ENCODE data around the gene TRNP1.

The TRNP1 gene

DNA sequence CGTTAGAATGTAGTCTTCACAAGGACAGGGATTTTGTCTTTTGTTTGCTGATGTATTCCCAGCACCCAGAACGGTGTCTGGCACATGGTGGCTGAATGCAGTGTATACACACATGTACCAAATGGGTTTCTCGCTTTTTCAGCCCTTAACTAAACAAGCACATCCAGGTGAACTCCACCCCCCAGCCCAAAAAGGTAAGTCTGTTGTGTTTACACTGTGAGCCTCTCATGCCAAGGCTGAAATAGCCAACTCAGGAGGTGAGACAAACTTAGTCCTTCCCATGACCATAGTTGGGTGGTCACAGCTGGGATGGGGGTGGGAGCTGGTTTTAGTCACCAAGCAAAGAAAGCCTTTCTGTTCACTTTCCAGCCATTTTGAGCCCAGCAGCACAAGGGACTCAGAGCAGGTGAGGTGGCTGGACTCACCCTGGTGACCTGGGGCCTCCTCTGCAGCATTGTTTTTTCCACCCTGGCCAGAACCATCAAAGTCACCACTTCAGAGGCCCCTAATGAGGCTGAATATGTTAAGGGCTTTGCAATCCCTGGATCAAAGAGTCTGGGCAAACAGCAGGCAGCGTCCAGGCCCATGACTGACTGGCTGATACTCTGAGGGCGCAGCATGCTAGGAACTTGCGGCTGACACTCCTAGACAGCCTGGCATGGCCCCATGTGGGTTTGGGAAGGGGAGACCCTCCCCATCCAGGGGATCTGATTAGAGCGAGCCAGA lies 10.4 kb downstream of the TRNP1 start:
- no peak for DNase-seq

DNA sequence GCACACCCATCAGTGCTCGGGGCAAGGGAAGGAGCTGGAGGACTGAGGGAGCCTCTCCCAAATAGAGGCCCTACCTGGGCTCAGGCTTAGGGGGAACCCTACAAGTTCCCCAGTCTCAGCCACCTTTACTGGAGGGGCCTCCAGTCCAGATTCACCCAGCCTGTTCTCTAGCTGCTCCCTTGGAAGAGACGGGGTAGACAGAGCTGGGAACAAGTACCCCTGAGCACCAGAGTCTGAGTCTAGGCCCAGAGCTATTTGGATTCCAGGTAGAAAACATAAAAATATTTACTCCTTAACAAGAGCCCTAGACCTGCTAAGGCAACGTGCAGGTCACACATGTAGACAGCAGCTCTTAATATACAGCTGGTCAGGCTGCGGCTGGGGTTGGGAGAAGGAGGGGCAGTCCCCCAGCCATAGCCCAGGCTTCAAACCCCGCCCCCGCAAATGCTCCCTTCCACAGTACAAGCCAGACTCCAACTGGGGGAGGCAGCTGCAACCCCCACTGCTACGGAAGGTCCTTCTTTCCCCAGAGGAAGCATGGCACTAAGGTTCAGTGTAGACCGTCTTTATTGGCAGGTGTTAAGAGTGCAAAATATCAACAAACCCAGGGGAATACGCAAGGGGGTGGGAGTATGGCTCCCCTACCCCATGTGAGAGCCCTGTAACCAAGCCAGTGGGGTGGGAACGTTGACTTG lies 11.1 kb downstream of the TRNP1 start:
- DNase-seq = peak; percentile 70

DNA sequence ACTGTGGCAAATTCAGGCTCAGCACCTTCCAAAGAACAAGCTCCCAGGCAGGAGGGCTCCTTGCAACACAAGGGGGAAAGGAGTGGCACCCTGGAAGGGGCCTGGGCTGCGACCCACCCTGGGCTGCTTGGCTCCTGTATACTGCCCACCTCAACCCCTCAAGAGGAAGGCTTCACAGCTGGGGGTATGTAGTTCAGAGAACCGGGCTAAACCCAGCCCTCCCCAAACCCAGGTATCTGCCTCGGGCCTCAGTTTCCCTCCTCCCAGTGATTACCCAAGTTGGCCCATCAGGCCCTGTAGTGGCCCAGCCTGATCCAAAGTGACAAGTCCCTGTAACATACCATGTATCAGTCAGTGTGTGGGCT lies 11.7 kb downstream of the TRNP1 start:
- no peak for DNase-seq

DNA sequence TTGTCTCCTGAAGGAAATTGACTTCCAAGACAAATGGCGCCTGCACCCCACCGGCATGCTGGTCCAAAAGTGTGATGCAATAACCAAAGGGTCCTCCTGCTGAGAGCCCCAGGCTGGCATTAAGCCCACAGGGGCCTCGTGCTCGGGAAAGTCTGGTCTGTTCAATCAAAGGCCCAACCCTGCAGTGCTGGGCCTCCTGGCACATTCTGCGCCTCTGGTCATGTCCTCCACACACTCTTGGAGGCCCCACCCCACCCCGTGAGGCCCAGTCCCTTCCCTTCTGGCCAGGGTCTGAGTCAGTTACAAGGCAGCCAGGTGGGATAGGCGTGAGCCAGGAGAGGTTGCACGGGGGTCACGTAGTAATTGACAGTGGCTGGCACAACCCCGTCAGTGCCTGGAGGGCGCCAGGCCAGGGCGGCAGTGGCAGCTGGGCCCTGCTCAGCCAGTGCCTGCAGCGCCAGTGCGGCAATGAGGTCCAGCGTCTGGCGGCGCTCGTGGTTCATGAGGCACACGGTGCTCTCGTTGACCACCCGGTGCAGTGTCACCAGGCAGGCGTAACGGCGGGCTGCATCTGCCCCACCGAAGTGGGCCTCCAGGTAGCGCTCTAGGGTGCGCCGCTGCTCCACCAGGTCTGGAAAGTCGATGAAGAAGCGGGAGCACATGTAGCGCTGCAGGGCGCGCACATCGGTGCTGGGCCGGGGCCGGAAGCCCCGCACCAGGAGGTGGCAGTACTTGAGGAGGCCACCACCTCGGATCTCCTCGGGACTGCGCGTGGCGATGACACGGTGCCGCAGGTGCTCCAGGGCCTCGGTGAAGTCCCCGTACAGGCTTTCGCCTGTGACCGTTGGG lies 12.4 kb downstream of the TRNP1 start:
- DNase-seq = no peak

DNA sequence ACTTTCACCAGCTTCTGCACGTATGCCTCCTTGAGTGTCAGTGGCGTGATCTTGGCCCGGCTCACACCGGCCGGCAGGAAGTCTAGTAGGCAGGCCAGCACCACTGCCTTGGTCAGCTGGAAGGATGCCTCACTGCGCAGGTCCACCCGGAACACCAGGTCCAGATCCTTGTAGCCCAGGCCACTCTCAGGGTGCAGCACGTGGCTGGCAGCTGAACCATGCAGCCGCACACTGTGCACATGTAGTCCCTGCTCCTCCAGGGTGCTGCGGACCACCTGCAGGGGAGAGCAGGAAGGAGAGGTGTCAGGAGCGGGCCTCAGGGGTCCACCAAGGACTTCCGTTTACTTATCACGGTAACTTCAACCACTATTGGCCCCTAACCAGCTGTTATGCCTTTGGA lies 13.2 kb downstream of the TRNP1 start:
- DNase-seq = no peak

DNA sequence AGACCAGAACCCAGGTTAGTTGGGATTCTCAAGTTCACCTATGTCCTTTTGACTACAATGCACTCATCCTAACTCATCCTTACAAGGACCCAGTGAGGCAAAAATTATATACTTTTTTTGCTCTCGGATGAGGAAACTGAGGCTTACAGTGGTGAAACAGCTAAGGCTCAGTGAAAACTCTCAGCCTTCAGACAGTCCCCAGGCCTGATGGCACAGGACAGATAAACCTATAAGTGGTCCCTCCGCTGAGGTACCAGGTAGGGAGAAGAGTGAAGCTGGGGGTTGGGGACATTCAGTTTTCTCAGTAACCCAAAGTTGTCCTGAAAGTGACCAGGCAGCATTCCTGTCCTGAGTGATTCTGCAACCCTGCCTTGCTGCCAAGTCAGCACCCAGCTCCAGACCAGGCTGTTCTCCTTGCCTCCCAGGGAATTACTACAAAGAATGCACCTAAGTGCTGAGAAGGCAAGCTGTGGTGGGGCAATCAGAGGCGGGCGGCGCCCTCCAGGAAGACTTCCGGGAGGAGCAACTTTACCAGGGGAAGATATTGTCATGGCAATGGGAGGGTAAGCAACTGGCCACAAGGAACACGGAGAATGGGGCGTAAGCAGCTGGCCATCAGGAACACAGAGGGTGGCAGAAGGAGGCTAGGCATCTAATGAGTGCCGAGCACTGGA lies 14.6 kb downstream of the TRNP1 start:
- DNase-seq = no peak

DNA sequence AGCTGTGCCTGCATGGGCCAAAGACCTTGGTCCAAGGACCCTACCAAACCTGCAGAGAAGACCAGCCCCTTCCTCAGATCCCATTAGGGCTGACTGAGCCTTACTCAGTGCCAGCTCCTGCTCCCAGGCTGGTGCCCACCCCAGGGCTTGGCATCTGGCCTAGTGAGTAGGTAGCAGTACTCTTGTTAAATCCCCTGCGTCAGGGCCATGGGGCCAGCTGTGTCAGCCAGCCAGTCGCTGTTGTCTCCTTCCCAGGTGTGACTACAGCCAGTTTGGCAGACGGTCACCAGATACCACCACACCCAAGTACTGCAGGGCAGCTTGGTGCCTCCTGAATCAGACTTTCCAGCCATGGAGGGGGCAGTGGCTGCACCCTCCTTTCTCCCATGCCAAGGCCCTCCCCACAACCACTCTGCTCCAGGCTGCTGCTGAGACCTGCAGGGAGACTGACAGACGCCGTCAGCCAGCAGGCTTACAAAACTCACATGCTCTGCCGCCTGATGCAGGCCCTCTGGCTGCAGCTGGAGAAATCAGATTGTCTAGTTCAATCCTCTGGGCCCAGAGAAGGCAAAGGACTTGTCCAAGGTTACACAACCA lies 16.2 kb downstream of the TRNP1 start:
- DNase-seq = no peak

DNA sequence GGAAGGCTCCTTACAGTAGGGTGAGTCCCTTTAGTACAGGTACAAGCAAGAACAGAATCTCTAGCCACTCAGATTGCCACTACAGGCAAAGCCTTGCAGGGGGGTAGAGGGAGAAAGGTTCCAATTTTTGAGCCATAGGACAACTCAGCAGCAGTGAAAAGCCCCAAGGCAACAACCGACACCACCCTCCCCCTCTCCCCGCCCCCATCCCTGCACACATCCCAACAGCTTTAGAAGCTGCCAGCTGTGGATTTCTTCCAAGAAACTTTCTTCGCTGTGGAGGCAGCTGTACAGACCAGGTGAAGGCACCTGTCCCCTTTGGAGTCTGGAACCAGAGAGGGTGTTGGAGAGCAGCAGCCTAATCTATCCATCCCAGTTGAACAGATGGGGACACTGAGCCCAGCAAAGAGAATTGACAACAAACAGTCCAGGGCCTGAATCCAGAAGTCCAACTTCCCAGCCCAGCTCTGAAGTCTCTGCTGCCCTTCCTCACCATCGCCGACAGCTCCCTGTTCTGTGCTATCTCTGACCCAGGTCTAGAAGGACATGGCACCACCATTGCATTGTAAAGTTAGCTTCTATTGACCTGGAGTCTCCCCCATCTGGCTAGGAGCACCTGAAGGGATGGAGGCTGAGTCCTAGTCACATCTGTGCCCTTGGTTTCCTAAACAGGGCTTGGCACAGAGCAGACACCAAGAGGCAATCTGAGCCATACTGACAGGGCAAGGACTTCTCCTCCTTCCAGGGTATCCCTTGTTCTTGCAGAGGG lies 16.9 kb downstream of the TRNP1 start:
- no peak for DNase-seq

DNA sequence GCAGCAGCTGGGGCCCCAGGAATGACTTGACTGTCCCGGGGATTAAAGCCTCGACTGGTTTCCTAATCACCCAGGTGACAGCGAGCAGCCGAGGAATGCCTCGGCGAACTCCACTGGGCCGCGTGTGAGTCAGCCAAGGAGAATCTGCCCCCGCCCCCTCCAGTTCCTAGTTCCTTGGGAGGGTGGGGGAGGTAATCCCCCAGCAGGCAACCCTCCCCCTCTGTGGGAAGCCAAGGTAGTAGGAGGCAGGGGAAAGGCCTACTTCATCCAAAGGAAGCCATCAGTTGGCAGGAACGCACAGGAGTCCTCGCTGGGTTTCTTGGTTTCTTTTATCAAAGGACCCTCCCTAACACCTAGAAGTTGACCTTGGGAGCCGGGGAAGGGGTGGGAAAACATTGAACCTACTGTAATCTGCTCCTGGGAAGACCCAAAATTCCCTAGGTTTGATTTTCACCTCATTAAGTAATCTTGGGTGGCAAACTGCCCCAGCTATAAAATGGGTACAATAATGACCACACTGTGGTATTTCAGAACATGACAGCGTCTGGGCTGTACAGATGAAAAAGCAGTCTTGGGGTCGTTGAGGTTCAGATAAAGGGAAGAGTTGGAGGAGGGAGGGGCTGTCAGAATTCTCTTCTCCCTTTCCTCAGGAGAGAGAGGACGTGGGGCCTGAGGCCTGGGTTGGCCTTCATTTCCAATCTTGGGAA lies 17.7 kb downstream of the TRNP1 start:
- DNase-seq = no peak

DNA sequence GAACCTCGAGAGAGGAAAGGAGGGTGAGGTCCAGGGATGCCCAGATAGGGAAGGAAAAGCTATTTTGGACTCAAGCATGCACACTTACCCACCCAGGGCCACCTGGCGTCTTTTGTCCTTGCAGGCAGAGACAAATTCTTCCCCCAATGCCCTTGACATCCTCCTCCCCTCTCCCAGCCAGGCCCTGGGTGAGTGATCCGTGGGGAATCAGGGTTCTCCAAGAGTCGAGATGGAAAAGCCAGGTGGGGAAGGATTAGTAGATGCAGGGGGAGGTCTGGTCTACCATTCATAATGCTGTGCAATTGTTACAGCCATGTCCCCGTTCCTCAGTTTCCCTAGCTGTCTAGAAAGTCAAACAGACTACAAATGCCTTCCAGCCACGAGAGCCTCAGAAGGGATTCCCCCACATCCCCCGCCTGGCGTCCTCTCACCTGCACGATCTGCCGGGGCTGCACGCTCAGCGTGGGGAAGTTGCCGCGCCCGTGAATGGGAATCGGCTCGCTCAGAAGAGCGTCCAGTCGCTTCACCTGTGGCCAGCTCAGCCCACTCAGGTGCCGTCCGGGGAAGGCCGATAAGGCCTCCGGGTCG lies 18.6 kb downstream of the TRNP1 start:
- DNase-seq = no peak

DNA sequence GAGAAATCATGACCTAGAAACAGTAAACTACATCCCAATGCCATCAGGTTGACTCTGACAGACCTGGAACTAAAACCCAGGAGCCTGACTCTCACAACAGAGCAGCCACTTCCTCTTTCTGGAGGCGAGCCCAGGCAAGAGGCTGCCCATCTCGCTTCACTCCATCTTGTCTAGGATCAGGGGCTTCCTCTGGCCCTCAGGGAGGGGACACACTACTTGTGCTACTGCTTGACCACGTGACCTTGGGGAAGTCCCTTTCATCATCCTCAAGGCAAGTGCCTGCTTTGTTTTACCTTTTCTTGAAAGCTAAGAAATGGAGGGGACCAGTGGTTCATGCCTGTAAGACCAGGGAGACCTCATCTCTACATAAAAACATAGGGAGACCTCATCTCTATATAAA lies 21.8 kb downstream of the TRNP1 start:
- no peak for DNase-seq

DNA sequence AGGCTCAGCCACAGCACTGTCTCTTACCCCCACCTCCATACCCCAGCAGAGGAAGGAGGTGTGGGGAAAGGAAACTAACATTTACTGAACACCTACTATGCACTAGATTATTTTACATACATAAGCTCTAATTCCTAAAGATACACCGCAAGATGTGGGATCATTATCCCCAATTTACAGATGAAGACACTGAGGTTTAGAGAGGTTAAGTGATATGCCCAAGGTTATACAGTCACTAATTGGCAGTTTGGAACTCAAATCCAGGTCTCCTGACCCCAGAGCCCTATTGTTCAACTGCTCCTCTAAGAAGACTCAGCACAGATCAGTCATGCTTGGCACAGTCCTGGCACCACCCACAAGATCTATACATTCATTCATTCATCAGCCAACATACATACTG lies 22.9 kb downstream of the TRNP1 start:
- no peak for DNase-seq

DNA sequence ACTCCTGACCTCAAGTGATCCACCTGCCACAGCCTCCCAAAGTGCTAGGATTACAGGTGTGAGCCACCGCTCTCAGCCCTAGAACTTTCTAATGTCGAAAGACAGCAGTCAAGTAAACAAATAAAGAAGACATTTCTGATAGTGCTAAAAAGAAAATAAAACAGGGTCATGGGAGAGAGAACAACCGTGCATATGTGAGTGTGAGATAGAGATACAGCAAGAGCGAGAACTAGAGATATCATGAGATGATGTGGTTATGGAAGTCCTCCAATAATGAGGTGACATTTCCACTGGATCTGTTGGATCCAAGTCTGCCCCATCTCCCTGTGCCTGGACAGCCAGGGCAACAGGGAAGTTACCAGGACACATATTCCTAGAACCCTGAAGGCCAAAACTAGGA lies 23.7 kb downstream of the TRNP1 start:
- DNase-seq = no peak

DNA sequence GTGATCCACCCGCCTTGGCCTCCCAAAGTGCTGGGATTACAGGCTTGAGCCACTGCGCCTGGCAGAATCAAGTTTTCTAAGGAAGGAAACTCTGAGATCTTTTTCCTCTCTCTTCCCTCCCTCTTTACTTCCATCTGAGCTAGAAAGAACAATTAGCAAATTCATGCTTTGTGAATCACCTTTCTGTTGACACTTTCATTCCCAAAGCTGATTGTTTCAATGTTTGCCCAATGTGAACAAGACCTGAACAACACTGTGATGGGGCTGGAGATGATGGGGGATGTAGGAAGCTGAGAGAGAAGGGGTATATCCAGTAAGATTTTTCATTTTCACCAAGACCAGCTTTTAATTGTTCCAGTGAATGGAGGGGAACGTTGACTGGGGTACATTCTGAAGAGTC lies 24.8 kb downstream of the TRNP1 start:
- no peak for DNase-seq

DNA sequence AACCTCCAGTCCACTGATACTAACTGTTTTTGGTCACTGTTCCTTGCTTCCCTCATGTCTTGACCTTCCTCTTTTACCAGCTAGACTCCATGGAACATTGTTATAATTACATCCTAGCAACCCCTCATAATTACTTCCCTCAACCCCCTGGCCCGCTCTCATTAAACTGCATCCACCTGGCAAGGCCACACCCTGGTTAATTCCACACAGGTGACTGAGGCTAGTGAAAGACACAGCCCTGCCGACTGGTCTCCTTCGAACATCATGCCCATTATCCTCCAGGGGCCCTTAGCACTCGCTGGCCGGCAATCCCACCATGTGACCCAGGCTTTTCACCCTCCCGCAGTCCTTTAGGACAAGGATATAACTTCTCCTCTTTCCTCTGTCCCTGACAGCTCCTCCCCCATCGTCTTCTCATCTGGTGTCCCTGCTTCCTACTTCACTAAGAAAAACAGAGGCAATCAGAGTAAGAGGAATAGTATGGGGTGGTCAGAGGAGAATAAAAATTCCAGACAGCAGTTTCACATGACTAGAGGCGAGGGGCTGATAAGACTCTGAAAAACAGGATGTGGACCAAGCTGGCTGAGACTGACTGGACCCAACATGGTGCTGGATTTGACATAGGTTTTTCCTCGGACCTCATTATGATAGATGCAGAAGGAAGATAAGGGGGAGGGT lies 28.0 kb downstream of the TRNP1 start:
- no peak for DNase-seq

DNA sequence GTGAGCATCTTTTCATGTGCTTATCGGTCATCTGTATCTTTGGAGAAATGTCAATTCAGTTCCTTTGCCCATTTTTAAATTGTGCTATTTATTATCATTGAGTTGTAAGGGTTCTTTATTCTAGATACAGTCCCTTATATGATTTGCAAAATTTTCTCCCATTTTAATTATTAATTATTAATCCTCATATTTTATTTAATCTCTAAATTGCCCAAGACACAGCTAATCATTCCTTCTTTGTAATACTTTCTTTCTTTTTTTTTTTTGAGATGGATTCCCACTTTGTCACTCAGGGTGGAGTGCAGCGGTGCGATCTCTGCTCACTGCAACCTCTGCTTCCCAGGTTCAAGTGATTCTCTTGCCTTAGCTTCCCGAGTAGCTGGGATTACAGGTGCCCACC lies 32.2 kb downstream of the TRNP1 start:
- no peak for DNase-seq

DNA sequence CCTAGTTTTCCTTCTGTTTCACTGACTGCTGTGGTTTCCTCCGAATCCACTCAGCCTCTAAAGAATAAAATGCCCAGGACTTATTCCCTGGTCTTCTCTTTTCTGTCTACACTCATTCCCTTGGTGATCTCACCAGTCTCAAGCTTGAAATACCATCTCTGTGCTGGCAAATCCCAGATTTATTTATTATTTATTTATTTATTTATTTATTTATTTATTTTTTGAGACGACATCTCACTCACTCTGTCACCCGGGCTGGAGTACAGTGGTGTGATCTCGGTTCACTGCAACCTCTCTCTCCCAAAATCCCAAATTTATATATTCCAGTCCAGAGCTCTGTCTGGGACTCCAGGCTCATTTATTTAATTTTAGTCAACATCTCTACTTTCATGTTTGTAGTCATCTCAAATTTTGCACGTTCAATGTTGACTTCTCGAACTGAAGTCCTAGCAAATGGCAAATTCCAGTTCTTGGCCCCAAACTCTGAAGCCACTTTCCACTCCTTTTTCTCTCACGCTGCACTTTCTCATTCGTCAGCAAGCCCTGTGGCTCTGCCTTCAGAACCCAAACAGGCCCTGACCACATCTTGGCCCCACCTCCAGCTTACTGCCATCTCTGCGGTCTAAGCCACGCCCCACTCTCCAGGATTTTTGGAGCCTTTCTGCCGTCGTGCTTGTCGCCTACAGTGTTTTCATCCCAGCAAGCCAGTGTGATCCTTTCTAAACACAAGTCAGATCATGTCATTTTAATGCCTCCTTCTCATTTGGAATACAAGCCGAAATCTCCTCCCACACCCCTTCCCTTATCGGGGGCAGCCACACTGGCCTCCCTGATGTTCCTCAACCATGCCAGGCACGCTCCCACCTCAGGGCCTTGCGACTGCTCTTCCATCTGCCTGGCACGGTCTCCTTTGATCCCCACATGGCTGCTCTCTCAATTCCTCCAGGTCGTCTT lies 33.4 kb downstream of the TRNP1 start:
- peak; percentile 77 for DNase-seq

DNA sequence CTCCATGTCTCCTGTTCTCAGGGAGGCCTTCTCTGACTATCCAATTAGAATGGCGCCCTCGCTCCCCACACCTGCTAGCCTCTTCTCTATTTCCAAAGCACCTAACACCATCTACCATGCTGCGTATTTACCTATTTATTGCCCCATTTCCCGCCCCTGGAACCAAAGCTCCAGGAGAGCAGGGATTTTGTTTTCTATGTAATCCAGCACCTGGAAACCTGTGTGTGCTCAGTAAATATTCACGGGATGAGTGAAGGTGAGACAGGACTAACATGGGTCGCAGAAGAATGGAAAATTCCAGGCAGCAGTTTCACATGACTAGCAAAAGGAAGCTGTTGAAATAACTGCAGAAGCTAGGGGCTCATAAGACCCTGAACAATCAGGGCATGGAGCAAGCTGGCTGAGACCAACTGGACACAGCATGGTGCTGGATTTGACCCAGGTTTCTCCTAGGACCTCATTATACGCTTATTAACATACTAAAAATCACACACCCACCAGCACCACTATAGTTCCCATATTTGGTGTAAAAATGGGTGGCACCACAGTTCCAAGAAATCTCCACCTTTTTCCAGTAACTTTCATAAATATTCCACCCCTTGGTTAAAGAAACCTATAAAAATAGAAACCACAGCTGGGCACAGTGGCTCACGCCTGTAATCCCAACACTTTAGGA lies 34.2 kb downstream of the TRNP1 start:
- no peak for DNase-seq

DNA sequence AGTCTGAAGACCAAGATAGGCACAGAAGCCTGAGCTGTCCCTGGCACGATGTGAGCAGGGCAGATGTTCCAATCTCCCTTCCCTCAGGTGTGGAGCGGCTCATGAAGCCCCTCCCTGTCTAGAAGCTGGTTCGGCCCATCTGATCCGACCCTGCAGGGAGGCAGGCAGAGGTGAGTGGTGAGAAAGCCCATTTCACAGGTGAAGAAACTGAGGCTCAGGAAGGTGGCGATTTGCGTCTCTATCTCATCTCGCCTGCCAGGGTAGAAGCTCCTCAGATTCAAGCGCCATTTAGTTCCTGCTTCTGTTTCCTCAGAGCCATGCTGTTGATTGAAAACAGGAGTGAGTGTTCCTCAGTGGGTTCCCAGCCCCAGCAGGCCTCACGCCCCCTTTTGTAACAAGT lies 36.0 kb downstream of the TRNP1 start:
- DNase-seq = no peak

All from right hindlimb (tissue), 1 donor.